ENCODE results near the gene UBXN6.

- TF ChIP-seq, protein P1, sequence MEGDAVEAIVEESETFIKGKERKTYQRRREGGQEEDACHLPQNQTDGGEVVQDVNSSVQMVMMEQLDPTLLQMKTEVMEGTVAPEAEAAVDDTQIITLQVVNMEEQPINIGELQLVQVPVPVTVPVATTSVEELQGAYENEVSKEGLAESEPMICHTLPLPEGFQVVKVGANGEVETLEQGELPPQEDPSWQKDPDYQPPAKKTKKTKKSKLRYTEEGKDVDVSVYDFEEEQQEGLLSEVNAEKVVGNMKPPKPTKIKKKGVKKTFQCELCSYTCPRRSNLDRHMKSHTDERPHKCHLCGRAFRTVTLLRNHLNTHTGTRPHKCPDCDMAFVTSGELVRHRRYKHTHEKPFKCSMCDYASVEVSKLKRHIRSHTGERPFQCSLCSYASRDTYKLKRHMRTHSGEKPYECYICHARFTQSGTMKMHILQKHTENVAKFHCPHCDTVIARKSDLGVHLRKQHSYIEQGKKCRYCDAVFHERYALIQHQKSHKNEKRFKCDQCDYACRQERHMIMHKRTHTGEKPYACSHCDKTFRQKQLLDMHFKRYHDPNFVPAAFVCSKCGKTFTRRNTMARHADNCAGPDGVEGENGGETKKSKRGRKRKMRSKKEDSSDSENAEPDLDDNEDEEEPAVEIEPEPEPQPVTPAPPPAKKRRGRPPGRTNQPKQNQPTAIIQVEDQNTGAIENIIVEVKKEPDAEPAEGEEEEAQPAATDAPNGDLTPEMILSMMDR (IDR thresholded peaks at IDR 0.05 in 8 of 11, conservative IDR thresholded peaks at IDR 0.05 in 3 of 11), result no peak
- TF ChIP-seq POLR2A (IDR thresholded peaks at IDR 0.05), result no peak
Observed at GRCh38 chr19:4441994-4442818, 15.4 kb downstream of the UBXN6 start.
